Hippocampal formation (tissue), 2 donors: ENCODE data around the gene PSMC3.

Experiments used
- DNase-seq, 2 donors: peaks; one replicate each; lab custom pipeline; 2025; lab: John Stamatoyannopoulos, UW

Gene PSMC3

DNA sequence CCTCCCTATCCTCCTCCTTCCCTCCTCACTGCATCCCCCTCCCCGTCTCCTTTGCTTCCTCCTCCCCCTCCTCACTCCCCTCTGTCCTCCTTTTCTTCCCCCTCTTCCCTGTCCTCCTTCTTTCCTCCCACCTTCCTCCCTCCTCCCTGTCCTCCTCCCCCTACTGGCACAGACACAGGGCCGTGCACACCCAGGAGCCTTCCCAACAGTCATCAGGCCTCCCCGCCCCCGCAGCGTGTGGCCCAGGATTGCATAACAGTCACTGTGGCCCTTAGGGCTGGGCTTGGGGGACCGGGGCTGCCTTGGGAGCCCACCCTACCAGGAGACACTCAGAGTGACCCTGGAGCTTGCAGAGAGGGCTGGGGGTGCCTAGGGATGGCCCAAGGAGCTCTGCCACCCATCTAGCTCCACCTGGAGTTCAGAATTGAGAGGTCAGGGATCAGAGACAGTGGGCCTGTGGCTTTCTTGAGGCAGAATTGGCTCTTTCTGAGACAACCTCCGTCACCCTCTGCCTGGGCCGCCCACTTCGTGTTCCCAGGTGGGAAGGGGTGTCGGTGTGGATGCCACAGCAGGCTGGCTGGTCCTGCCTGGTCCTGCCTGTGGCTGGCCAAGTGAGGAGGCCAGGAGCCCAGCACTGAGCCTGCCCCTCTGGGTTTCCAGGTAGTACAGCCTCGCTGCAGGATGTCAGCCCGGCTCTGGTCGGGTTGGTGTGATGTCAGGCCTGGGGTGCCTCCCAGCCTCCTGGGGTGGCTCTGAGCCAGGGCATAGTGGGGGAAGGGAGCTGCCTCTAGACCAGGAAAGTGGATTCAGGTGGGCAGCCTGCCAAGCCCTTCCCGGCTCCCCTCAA lies 49.5 kb downstream of the PSMC3 start:
- no peak for DNase-seq

DNA sequence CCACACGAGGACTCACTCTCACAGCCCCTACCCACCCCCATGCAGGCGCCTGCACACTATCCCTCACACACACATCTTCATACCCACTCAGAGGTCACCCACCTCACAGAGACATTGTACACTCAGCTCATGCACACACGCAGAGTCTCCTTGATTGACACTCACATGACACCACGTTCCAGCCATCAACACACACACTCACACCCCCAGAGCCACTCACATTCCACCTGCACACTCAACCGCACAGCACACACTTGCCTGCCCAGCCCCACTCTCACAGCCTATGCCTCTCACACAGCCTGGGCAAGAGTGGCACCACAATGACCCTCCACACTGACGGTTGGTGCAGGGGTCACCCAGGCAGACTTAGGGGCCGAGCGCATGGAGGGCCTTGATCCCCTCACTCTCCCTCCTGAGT lies 50.1 kb downstream of the PSMC3 start:
- no peak for DNase-seq

DNA sequence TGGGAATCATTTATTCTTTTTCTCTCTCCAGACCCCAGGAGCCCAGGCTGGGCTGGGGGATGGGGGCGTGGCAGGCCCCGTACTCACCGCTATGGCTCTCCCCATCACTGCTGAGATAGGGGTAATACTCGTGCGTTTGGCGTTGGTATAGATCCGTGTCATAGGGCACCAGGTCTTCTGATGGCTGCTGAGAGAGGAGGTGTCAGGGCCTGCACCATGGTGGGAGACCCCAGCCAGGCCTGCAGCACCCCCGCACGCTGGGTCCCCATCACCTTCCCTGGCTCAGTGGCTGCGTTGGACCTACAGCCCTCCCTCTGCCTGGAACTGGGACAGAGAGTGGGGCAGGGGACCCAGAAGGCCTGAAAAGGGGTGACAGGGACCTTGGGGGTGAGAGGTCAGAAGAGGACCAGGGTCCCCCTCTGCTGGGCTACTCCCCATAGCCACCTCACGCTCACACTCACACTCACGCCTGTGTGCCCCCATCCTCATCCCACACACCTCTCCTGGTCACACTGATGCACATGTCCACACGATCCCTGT lies 50.6 kb downstream of the PSMC3 start:
- DNase-seq, result no peak

DNA sequence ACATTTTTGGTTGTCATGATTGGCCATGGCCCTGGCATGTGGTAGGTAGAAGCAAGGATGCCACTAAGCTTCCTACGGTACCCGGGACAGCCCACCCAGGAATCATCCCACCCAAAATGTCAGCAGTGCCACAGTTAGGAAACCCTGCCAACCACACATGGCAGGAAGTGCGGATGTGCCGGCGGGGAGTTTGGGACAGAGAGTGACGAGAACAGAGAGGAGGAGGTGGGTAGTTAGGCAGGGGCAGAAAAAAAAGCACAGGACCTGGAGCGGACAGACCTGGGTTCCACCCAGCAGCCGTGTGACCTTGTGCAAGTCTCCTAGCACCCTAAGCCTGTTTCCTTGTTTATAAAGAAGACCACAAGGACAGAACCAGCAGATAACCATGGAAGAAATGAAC lies 51.2 kb downstream of the PSMC3 start:
- no peak for DNase-seq

DNA sequence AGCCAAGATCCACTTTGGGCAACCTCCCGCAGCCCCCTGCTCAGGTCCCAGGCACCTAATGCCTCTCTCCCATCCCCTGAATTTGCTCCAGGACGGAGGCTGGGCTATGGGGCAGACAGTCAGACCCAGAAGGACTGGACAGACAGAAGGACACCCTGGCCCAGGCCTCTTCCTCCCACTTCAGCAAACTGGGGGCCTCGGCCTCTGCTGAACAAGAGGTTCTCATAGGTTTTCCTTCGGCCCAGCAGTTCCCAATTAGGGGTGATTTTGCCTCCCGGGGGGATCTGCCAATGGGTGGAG lies 51.6 kb downstream of the PSMC3 start:
- DNase-seq, result no peak

DNA sequence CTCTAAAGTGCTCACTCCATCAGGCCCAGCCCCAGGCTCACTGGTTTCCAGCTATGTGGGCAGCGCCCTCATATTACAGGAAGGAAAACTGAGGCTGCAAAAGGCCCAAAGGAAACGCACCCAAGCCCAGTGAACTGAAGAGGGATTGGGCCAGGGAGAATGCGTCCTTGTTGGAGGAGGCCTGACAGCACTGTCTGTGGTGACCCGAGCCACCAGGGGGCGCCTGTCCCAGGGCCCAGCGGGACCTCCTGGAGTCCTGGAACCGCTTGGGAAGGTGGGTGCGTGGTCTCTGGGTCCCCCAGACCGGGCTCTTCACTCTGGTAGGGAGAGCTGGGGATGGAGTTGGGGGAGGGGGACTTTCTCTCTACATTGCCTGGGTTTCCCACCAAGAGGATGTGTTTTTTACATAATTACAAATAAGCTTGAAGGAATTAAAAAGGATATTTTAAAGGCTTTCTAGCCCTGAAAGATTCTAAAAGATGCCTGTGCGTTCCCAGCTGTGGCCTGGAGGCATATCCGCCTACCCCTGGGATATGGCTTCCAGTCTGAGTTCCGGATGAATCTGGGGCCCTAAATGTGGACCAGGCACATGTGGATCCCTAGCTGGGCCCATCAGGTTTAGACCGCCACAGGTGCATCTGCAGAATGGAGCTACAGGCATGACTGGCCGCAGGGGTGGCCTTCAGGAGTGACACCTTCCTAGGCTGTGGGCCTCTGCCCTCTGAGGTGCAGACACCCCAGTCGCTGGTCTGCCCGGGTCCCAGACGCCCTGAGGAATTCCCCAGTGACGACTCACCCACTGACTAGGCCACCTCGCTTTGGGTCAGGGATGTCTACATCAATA lies 52.1 kb downstream of the PSMC3 start:
- DNase-seq, result peak; percentile 17 to 60

DNA sequence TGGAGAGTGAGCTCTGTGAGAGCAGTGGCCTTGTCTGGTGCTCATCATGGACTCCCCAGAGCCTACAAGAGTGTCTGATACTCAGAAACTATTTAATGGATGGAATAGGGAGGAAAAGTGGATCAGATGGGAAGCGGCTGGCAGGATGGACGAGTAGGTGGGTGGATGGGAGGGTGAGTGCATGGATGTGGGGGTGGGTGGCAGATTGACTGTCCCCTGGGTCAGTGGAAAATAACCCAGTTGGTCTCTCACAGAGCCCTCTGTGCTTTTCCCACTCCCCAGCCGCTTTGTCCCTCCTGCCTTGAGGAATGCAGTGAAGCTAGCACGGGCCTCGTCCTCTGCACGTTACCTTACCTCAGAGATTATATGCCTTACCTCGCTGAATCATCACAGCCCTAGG lies 53.8 kb downstream of the PSMC3 start:
- no peak for DNase-seq

DNA sequence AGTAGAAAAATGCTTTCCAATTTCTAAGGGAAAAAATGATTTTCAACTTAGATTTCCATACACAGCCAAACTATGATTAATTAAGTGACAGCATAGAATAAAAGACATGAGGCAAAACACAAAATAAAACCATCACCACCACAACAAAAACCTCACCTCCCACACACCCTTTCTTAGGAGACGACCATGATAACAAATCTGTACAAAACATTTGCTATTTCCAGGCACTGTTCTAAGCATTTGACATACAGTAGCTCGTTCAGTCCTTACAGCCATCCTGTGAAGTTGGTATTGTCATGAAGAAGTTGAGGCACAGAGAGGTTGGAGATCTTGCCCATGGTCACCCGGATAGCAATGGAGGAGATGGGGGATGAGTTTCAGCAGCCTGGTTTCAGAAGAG lies 56.6 kb downstream of the PSMC3 start:
- DNase-seq, result no peak
